ENCODE results near the gene AMPH.

AMPH gene

DNA sequence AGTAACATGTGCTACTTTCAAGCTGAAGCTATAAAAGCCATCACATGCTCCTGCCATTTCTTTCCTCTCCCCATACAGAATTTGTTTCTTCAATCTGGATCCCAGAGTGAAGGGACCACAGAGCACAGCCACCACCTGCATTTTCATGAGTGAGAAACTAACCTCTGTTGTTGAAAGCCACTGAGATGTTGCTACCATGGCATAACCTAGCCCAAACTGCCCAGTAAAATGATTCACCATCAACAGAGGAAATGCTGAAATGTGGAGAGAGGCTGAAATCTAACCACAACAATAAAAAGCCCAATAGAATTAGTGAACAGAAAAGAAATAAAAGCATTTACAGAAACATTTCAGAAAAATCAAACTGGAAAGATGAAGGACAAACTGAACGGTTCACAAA is 125.2 kb downstream of the AMPH start:
- Histone ChIP-seq H3K4me3 (ENCODE audit: extremely low read depth, insufficient read depth, low read length, poor library complexity, severe bottlenecking) (no peak overlapping the region), H3K27ac (ENCODE audit: low read depth, low read length, severe bottlenecking) (no peak overlapping the region), H3K4me1 (ENCODE audit: control insufficient read depth, insufficient read depth, low read length, poor library complexity, severe bottlenecking) (no peaks in the 10 kb centered on the region), H3K36me3 (ENCODE audit: control insufficient read depth, insufficient read depth, low read length) (no peaks in the 10 kb centered on the region), H3K9me3 (ENCODE audit: control insufficient read depth, low read length) (no peaks in the 10 kb centered on the region)
- 100% methylated on average over 1 of the region's 1 CpG; no CpG with 5 or more reads in 1 of the 2 experiments for WGBS, 2 experiments (ENCODE audit: insufficient coverage in 2 of 2)

DNA sequence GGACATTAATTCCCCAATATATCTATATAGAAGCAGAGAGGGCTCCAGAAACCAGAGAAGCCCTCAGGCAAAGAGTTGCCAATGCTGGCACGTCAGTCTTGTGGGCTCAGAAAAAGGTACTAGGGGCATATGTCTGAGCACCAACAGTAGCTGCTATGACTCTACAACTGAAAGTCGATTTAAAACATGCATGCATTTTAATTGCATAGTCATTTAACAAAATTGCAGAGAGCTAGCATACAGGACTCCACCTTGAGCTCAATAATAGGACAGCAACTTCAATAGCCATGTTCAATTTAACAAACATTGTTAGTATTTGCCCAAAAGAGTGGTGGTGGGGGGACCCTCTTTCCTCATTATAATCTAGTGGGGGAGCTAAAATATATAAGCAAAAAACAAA is 126.5 kb downstream of the AMPH start:
- Histone ChIP-seq H3K36me3 (ENCODE audit: control insufficient read depth, insufficient read depth, low read length) (no peaks in the 10 kb centered on the region), H3K9me3 (ENCODE audit: control insufficient read depth, low read length) (no peaks in the 10 kb centered on the region), H3K4me3 (ENCODE audit: extremely low read depth, insufficient read depth, low read length, poor library complexity, severe bottlenecking) (no peak overlapping the region), H3K4me1 (ENCODE audit: control insufficient read depth, insufficient read depth, low read length, poor library complexity, severe bottlenecking) (no peaks in the 10 kb centered on the region), H3K27ac (ENCODE audit: low read depth, low read length, severe bottlenecking) (no peak overlapping the region)
- WGBS, 2 experiments (ENCODE audit: insufficient coverage in 2 of 2) = 94% methylated on average over 2 of the region's 2 CpGs; no CpG with 5 or more reads in 1 of the 2 experiments

GRCh38 chr7:38502848-38503247 is 128.3 kb downstream of the AMPH start:
- Histone ChIP-seq H3K4me3 (ENCODE audit: extremely low read depth, insufficient read depth, low read length, poor library complexity, severe bottlenecking) (no peak overlapping the region), H3K27ac (ENCODE audit: low read depth, low read length, severe bottlenecking) (no peak overlapping the region), H3K36me3 (ENCODE audit: control insufficient read depth, insufficient read depth, low read length) (no peaks in the 10 kb centered on the region), H3K4me1 (ENCODE audit: control insufficient read depth, insufficient read depth, low read length, poor library complexity, severe bottlenecking) (no peaks in the 10 kb centered on the region), H3K9me3 (ENCODE audit: control insufficient read depth, low read length) (no peaks in the 10 kb centered on the region)
- WGBS, 2 experiments (ENCODE audit: insufficient coverage in 2 of 2) = 68 to 78% methylated on average over 4 to 5 of the region's 6 CpGs

GRCh38 chr7:38502289-38502688 is 128.9 kb downstream of the AMPH start:
- Histone ChIP-seq H3K4me1 (ENCODE audit: control insufficient read depth, insufficient read depth, low read length, poor library complexity, severe bottlenecking) (no peaks in the 10 kb centered on the region), H3K27ac (ENCODE audit: low read depth, low read length, severe bottlenecking) (no peak overlapping the region), H3K36me3 (ENCODE audit: control insufficient read depth, insufficient read depth, low read length) (no peaks in the 10 kb centered on the region), H3K9me3 (ENCODE audit: control insufficient read depth, low read length) (no peaks in the 10 kb centered on the region), H3K4me3 (ENCODE audit: extremely low read depth, insufficient read depth, low read length, poor library complexity, severe bottlenecking) (no peak overlapping the region)
- 80 to 89% methylated on average over 3 to 4 of the region's 4 CpGs for WGBS, 2 experiments (ENCODE audit: insufficient coverage in 2 of 2)

- Histone ChIP-seq H3K4me3 (ENCODE audit: extremely low read depth, insufficient read depth, low read length, poor library complexity, severe bottlenecking) (no peak overlapping the region), H3K4me1 (ENCODE audit: control insufficient read depth, insufficient read depth, low read length, poor library complexity, severe bottlenecking) (no peaks in the 10 kb centered on the region), H3K27ac (ENCODE audit: low read depth, low read length, severe bottlenecking) (no peak overlapping the region), H3K36me3 (ENCODE audit: control insufficient read depth, insufficient read depth, low read length) (no peaks in the 10 kb centered on the region), H3K9me3 (ENCODE audit: control insufficient read depth, low read length) (no peaks in the 10 kb centered on the region)
- WGBS, 2 experiments (ENCODE audit: insufficient coverage in 2 of 2) = 80% methylated on average over 1 of the region's 2 CpGs
Measured at GRCh38 chr7:38492010-38492409, 139.2 kb downstream of the AMPH start.

DNA sequence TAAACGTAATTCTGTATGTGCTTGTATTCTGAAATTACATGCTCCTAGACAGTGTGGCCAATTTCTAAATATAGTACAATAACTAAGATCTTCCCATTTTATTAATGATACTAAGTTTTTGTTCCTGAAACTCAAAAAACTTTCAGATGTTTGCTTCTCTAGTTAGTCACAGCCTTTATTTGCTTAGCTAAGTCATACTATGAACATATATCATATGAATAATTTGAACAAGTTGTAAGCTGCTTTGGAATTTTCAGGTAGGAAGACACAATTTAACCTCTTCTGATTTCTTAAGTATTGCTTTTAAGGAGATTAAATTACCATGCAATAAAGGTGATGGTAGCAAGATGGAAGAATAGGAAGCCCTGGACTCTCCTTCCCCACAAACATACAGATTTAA is 148.7 kb downstream of the AMPH start:
- H3K36me3 ChIP-seq (ENCODE audit: control insufficient read depth, insufficient read depth, low read length) = no peaks in the 10 kb centered on the region
- peaks cover 5% of the 10 kb centered on the region for H3K9me3 ChIP-seq (ENCODE audit: control insufficient read depth, low read length)
- H3K27ac ChIP-seq (ENCODE audit: low read depth, low read length, severe bottlenecking) = no peak overlapping the region
- no peak overlapping the region for H3K4me3 ChIP-seq (ENCODE audit: extremely low read depth, insufficient read depth, low read length, poor library complexity, severe bottlenecking)
- no peaks in the 10 kb centered on the region for H3K4me1 ChIP-seq (ENCODE audit: control insufficient read depth, insufficient read depth, low read length, poor library complexity, severe bottlenecking)
- WGBS, 2 experiments (ENCODE audit: insufficient coverage in 2 of 2) = no CpG with 5 or more reads among the region's 1 CpG

DNA sequence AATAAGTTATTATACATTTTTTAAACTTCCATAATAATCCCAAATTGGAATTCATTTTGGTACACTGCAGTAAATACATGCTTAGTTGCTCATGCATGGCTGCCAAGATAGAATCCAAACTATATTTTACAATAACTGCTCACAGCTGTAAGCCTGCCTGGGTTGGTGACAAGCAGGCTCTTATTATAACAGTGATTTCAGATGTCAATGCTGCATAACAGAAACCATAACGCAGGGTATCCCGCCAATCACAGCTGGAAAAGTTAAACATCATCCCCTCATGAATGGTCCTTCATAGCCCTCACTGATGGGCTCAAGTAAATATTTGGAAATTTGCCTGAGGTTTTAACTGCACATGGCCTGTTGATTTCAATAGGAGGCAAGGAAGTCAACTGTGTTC is 149.8 kb downstream of the AMPH start:
- WGBS, 2 experiments (ENCODE audit: insufficient coverage in 2 of 2) = 94% methylated on average over 2 of the region's 2 CpGs; no CpG with 5 or more reads in 1 of the 2 experiments
- no peaks in the 10 kb centered on the region for H3K36me3 ChIP-seq (ENCODE audit: control insufficient read depth, insufficient read depth, low read length)
- H3K4me3 ChIP-seq (ENCODE audit: extremely low read depth, insufficient read depth, low read length, poor library complexity, severe bottlenecking) = no peak overlapping the region
- no peaks in the 10 kb centered on the region for H3K4me1 ChIP-seq (ENCODE audit: control insufficient read depth, insufficient read depth, low read length, poor library complexity, severe bottlenecking)
- H3K9me3 ChIP-seq (ENCODE audit: control insufficient read depth, low read length) = peaks cover 5% of the 10 kb centered on the region
- no peak overlapping the region for H3K27ac ChIP-seq (ENCODE audit: low read depth, low read length, severe bottlenecking)

DNA sequence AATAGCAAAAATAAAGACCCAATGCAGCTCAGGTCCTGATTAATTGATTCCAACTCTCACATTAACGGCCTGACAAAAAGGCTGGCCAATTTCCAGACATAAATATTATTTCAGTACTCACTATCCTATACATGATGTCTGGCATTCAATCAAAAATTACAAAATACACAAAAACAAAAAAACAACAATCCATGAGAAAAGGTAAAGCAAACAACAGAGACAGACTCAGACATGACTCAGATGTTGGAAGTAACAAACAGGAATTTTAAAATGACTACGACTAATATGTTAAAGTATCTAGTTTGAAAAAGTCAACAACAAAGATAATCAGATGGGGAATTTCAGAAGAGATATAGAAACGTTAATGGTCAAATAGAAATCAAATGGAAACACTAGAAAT is 152.8 kb downstream of the AMPH start:
- Histone ChIP-seq H3K36me3 (ENCODE audit: control insufficient read depth, insufficient read depth, low read length) (no peaks in the 10 kb centered on the region), H3K27ac (ENCODE audit: low read depth, low read length, severe bottlenecking) (no peak overlapping the region), H3K4me1 (ENCODE audit: control insufficient read depth, insufficient read depth, low read length, poor library complexity, severe bottlenecking) (no peaks in the 10 kb centered on the region), H3K9me3 (ENCODE audit: control insufficient read depth, low read length) (no peaks in the 10 kb centered on the region), H3K4me3 (ENCODE audit: extremely low read depth, insufficient read depth, low read length, poor library complexity, severe bottlenecking) (no peak overlapping the region)
- 49 to 88% methylated on average over 1 to 3 of the region's 3 CpGs for WGBS, 2 experiments (ENCODE audit: insufficient coverage in 2 of 2)

DNA sequence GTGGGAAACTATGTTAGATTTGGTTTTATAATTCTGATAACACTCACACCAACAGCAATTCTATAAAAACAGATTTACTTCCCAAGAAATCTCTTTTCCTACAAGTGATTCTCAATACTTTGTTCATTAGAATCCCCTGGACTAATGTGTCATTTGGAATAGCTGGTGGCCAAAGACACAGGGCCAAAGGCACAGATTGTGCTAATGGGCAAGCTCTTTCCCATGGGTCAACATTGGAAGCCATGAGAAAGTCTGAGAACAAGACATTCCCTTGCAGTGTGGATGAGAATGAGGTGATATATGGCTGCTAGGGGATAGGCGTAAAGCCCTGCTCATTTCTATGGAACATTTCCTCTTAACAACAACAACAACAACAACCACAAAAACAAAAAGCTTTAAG is 153.8 kb downstream of the AMPH start:
- Histone ChIP-seq H3K4me1 (ENCODE audit: control insufficient read depth, insufficient read depth, low read length, poor library complexity, severe bottlenecking) (no peaks in the 10 kb centered on the region), H3K36me3 (ENCODE audit: control insufficient read depth, insufficient read depth, low read length) (no peaks in the 10 kb centered on the region), H3K4me3 (ENCODE audit: extremely low read depth, insufficient read depth, low read length, poor library complexity, severe bottlenecking) (no peak overlapping the region), H3K27ac (ENCODE audit: low read depth, low read length, severe bottlenecking) (no peak overlapping the region), H3K9me3 (ENCODE audit: control insufficient read depth, low read length) (no peaks in the 10 kb centered on the region)
- WGBS, 2 experiments (ENCODE audit: insufficient coverage in 2 of 2) = no CpG with 5 or more reads among the region's 1 CpG

GRCh38 chr7:38476764-38477163 is 154.4 kb downstream of the AMPH start:
- 91 to 97% methylated on average over 6 of the region's 6 CpGs for WGBS, 2 experiments (ENCODE audit: insufficient coverage in 2 of 2)

DNA sequence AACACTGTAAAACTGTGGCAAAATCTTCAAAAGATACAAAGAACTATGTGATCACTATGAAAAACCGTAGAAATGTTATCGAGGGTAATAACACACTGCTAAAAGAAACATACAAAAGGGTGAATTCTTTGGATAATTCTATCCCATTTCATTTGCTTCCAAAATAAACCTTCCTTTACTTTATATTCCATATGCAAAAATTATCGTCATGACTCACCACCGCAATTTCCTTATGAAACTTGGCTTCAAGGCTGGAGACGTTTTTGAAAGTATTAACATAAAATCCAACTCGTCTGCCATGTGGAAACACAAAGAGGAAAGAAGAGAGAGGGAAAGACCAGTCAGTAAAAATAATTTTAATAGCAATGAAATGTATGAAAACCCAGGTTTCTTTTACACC is 165.2 kb downstream of the AMPH start:
- 100% methylated on average over 1 of the region's 6 CpGs; no CpG with 5 or more reads in 1 of the 2 experiments for WGBS, 2 experiments (ENCODE audit: insufficient coverage in 2 of 2)
- H3K36me3 ChIP-seq (ENCODE audit: control insufficient read depth, insufficient read depth, low read length) = no peaks in the 10 kb centered on the region
- no peak overlapping the region for H3K4me3 ChIP-seq (ENCODE audit: extremely low read depth, insufficient read depth, low read length, poor library complexity, severe bottlenecking)
- H3K27ac ChIP-seq (ENCODE audit: low read depth, low read length, severe bottlenecking) = no peak overlapping the region
- H3K4me1 ChIP-seq (ENCODE audit: control insufficient read depth, insufficient read depth, low read length, poor library complexity, severe bottlenecking) = no peaks in the 10 kb centered on the region
- H3K9me3 ChIP-seq (ENCODE audit: control insufficient read depth, low read length) = no peaks in the 10 kb centered on the region

More at GRCh38 chr7:38476764-38477163, 154.4 kb downstream of the AMPH start:
- H3K9me3 ChIP-seq (ENCODE audit: control insufficient read depth, low read length) = no peaks in the 10 kb centered on the region
- H3K4me1 ChIP-seq (ENCODE audit: control insufficient read depth, insufficient read depth, low read length, poor library complexity, severe bottlenecking) = no peaks in the 10 kb centered on the region
- H3K36me3 ChIP-seq (ENCODE audit: control insufficient read depth, insufficient read depth, low read length) = no peaks in the 10 kb centered on the region
- no peak overlapping the region for H3K4me3 ChIP-seq (ENCODE audit: extremely low read depth, insufficient read depth, low read length, poor library complexity, severe bottlenecking)
- no peak overlapping the region for H3K27ac ChIP-seq (ENCODE audit: low read depth, low read length, severe bottlenecking)
